Chondrocyte (in vitro differentiated cells): Measurements from ENCODE around the gene AHNAK2. TPM values are rescaled to one million over a fixed set of nuclear protein-coding genes. Genes with fewer than 3 reads are reported as not detected.

Source experiments
- DNase-seq: peaks from one replicate; pipeline ENCODE4 v3.0.0; 2021; ENCODE audit warnings: mixed read lengths, low spot score
- H3K27ac Mint-ChIP-seq: one replicate; pipeline ENCODE4 v1.8.0; 2021; ENCODE audit warnings: mild to moderate bottlenecking, moderate library complexity, mixed read lengths; ENCODE audit not compliant: unreplicated experiment
- H3K27me3 Mint-ChIP-seq: 2 replicates; pipeline ENCODE4 v1.8.0; 2021; ENCODE audit warnings: low read depth, mixed read lengths
- H3K36me3 Mint-ChIP-seq: 2 replicates; pipeline ENCODE4 v1.8.0; 2021; ENCODE audit warnings: low read depth, mixed read lengths
- H3K4me1 Mint-ChIP-seq: 2 replicates; pipeline ENCODE4 v1.8.0; 2021; ENCODE audit warnings: low read depth, mild to moderate bottlenecking, mixed read lengths
- H3K4me3 Mint-ChIP-seq: one replicate; pipeline ENCODE4 v1.8.0; 2021; ENCODE audit warnings: mild to moderate bottlenecking, moderate library complexity, mixed read lengths; ENCODE audit not compliant: unreplicated experiment
- H3K9me3 Mint-ChIP-seq: 2 replicates; pipeline ENCODE4 v1.8.0; 2021; ENCODE audit warnings: low read depth, mixed read lengths
- total RNA-seq: library from RNA; stranded (reverse); gene quantifications from 3 replicates; pipeline ENCODE4 v1.2.1, GENCODE V29; 2021
- TF ChIP-seq, protein P1 (sequence below): fragments of 200-600 bp; sonication (generic); IDR thresholded peaks from 2 replicates; pipeline ENCODE4 v1.5.0; 2021; ENCODE audit warnings: antibody characterized with exemption, mild to moderate bottlenecking, moderate library complexity

The AHNAK2 gene
- total RNA-seq, 1 donor from 2014 or later, result 271 TPM

DNA sequence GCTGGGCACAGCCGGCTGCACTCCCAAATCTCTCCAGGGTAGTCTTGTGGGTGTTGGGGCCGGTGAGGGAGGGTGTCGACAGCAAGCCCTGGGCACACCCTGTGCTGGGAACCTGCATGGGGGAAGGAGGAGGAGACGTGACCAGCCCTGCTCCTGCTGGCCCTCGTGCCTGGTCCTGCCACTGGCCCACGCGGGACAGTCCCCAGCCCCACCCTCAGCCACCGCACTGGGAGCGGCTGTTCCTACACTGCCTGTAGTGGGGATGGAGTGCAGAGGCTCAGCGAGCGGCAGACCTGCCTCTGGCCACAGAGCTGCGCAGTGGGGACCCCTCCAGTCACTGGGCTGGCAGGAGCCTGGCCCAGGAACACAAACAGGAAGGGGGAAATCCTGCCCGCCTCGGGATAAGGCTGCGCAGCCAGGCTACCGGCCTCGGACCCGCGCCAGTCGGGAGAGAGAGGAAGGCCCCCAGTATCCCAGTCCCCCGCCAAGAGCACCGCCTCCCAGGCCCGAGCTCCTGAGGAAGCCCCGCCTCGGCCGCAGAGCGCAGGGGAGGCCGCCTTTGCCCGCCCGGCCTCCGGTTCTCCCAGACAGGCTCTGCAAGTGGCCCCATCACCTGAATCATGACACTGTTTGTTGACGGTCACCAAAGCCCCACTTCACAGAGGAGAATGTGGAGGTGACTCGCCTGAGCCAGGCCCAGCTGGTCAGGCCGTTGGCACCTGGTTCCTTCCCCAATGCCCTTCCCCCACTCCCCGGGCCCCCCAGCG lies 10.6 kb downstream of the AHNAK2 start:
- H3K36me3 Mint-ChIP-seq, result no peaks in the 10 kb centered on the region
- TF ChIP-seq, protein P1, sequence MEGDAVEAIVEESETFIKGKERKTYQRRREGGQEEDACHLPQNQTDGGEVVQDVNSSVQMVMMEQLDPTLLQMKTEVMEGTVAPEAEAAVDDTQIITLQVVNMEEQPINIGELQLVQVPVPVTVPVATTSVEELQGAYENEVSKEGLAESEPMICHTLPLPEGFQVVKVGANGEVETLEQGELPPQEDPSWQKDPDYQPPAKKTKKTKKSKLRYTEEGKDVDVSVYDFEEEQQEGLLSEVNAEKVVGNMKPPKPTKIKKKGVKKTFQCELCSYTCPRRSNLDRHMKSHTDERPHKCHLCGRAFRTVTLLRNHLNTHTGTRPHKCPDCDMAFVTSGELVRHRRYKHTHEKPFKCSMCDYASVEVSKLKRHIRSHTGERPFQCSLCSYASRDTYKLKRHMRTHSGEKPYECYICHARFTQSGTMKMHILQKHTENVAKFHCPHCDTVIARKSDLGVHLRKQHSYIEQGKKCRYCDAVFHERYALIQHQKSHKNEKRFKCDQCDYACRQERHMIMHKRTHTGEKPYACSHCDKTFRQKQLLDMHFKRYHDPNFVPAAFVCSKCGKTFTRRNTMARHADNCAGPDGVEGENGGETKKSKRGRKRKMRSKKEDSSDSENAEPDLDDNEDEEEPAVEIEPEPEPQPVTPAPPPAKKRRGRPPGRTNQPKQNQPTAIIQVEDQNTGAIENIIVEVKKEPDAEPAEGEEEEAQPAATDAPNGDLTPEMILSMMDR, result peak; percentile 37
- H3K27me3 Mint-ChIP-seq, result no peaks in the 10 kb centered on the region
- peaks cover 72% of the 10 kb centered on the region for H3K4me1 Mint-ChIP-seq
- no peak for DNase-seq
- no peaks in the 10 kb centered on the region for H3K9me3 Mint-ChIP-seq
- peak overlapping the region; percentile 84 for H3K4me3 Mint-ChIP-seq
- H3K27ac Mint-ChIP-seq, result peak overlapping the region; percentile 95

DNA sequence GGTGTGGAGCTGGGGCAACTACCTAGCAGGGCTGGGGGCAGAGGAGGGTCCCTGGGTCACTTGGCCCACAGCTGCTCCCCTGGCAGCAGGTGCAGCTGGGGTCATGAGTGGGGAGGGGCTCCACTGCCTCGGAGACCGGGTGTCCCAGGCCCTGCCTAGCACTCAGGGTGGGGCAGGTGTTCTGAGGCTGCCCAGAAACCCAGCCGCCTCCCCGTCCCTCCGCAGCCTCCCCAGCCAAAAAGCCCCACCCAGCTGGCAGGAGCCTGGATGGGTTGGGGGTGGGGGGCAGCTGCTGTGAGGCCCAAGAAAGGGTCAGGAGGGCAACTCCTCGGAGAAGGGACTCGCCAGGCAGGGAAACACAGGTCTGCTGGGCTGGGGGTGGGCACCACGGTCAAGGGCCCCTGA lies 11.2 kb downstream of the AHNAK2 start:
- Mint-ChIP-seq H3K4me3 (peak overlapping the region; percentile 84), H3K36me3 (no peaks in the 10 kb centered on the region), H3K9me3 (no peaks in the 10 kb centered on the region), H3K27me3 (no peaks in the 10 kb centered on the region), H3K4me1 (peaks cover 68% of the 10 kb centered on the region), H3K27ac (peak overlapping the region; percentile 51)
- DNase-seq, result no peak
- TF ChIP-seq, protein P1, result no peak

DNA sequence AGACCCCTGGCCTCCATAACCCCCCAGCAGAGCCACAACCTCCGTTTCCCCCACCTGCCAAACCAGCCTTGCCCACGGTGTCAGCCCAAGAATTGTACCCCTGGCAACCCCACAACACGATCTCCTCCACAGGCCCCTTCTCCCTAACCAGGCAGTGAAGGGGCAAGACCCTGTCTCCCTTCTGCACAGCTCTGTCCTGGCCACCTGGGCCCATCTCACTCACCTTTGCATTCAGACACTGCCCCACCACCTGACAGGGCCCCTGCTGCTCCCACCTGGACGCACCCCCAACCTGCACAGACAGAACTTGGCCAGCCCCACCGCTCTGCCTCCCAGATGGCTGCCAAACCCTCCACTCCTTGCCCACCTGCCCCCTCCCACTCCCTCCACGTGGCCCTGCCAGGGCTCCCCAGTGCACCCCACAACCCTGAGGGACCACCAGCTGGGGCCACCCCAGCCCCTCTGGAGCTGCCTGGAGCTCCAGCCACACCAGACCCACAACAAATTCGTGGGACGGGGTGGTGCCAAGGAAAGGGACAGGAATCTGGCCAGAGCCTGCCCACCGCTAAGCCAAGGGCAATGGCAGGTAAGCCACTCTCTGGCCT lies 11.8 kb downstream of the AHNAK2 start:
- Mint-ChIP-seq H3K9me3 (no peaks in the 10 kb centered on the region), H3K27me3 (no peaks in the 10 kb centered on the region), H3K36me3 (peaks cover 2% of the 10 kb centered on the region), H3K4me1 (peaks cover 64% of the 10 kb centered on the region), H3K27ac (peak overlapping the region; percentile 45), H3K4me3 (no peak overlapping the region)
- TF ChIP-seq, protein P1, result no peak
- DNase-seq, result no peak

GRCh38 chr14:104965561-104966231 lies 12.5 kb downstream of the AHNAK2 start:
- Mint-ChIP-seq H3K36me3 (peaks cover 2% of the 10 kb centered on the region), H3K27ac (peak overlapping the region; percentile 22), H3K4me1 (peaks cover 58% of the 10 kb centered on the region), H3K4me3 (no peak overlapping the region), H3K27me3 (no peaks in the 10 kb centered on the region), H3K9me3 (no peaks in the 10 kb centered on the region)
- no peak for DNase-seq
- TF ChIP-seq, protein P1, result no peak

GRCh38 chr14:104964546-104964945 lies 13.6 kb downstream of the AHNAK2 start:
- Mint-ChIP-seq H3K36me3 (peaks cover 5% of the 10 kb centered on the region), H3K27ac (no peak overlapping the region), H3K9me3 (no peaks in the 10 kb centered on the region), H3K27me3 (no peaks in the 10 kb centered on the region), H3K4me1 (peaks cover 50% of the 10 kb centered on the region), H3K4me3 (no peak overlapping the region)
- no peak for DNase-seq
- TF ChIP-seq, protein P1, result no peak
